ENCODE results near the gene KDM3A. TPM values are rescaled to one million over a fixed set of nuclear protein-coding genes. Genes with fewer than 3 reads are reported as not detected.
A peak's percentile ranks its signal among the peaks of the same experiment; 100 is the strongest.

The KDM3A gene
- total and polyA plus RNA-seq, 10 of the 15 experiments (the other 5 are each of a cell fraction or from before 2014, with no cell fraction given), result 3.8 to 102 (median 11.1) TPM

GRCh38 chr2:86441882-86442641 lies 891 bp downstream of the KDM3A start:
- peak; percentile 17 for ATAC-seq
- CTCF ChIA-PET, result interaction anchor here (0.6 to 4.0 kb wide), 12 partner anchors 10 to 855 kb away, joined by 3 to 15 read pairs (median 4); no protein-coding TSS in a partner anchor
- peak overlapping the region; percentile 78 for H3K4me3 ChIP-seq
- peaks cover 16% of the 10 kb centered on the region for H3K9me3 ChIP-seq (replicated peaks; ENCODE audit: control insufficient read depth, insufficient read depth, low read length)
- no TSS peak for BruUV-seq (replicated peaks)
- peaks cover 1 to 16% of the 10 kb centered on the region in 2 experiments; a peak in 3 of 4 replicates for H3K36me3 ChIP-seq (ENCODE audit: control insufficient read depth in 2 of 2, insufficient read depth in 2 of 2, low read length in 1 of 2)
- in situ Hi-C loops (cut with MboI), result loop anchor here (25.0 kb wide), 1 partner anchor 1505 kb away; no protein-coding TSS in a partner anchor
- H3K27ac ChIP-seq (ENCODE audit: control insufficient read depth, insufficient read depth), result peak overlapping the region; percentile 75
- POLR2A ChIA-PET, result interaction anchor here (0.6 to 3.5 kb wide), 13 partner anchors 9 to 256 kb away, joined by 3 to 25 read pairs (median 4); partner anchors contain the start of genes CHMP3 and IMMT
- peak overlapping the region; percentile 68 for H3K9ac ChIP-seq (ENCODE audit: control insufficient read depth, insufficient read depth, low read length)
- peak overlapping the region; percentile 42 for H2AFZ ChIP-seq (ENCODE audit: control insufficient read depth, low read depth, low read length)
- 3% methylated on average over 34 of the region's 53 CpGs for WGBS (ENCODE audit: insufficient coverage, insufficient replicate concordance, low lambda C conversion rate, missing lambda C conversion rate)
- SMC1A ChIA-PET (ENCODE audit: uncharacterized antibody, unreplicated experiment), result interaction anchor here (0.5 to 2.8 kb wide), 15 partner anchors 9 to 484 kb away, joined by 3 to 13 read pairs (median 4); partner anchors contain the start of gene IMMT
- peak; percentile 19 for DNase-seq (ENCODE audit: low read depth, low spot score)
- peak overlapping the region; percentile 58 for H3K4me2 ChIP-seq (ENCODE audit: control insufficient read depth, insufficient read depth)
- FAIRE-seq, result no peak
- no peaks in the 10 kb centered on the region for H3K27me3 ChIP-seq (replicated peaks in 1 of 2; ENCODE audit: control insufficient read depth in 2 of 2, insufficient read depth in 2 of 2, low read length in 1 of 2)
- intact Hi-C loops (cut with micrococcal nuclease; ENCODE audit: unreplicated experiment), result loop anchor here (1.0 to 10.0 kb wide), 4 partner anchors 121 to 243 kb away; partner anchors contain the start of genes CHMP3, MRPL35 and RNF103
- RAD21 ChIA-PET (ENCODE audit: unreplicated experiment), result interaction anchor here (0.6 to 2.9 kb wide), 10 partner anchors 46 to 1005 kb away, joined by 3 to 15 read pairs (median 6); no protein-coding TSS in a partner anchor
- H3K79me2 ChIP-seq (ENCODE audit: control insufficient read depth, insufficient read depth, low read length), result peaks cover 55% of the 10 kb centered on the region
- peaks cover 11% of the 10 kb centered on the region for H3K4me1 ChIP-seq (ENCODE audit: control insufficient read depth, insufficient read depth, low read length)
- H4K20me1 ChIP-seq (ENCODE audit: control insufficient read depth, insufficient read depth), result peaks cover 11% of the 10 kb centered on the region
- TF ChIP-seq IRF4 (IDR thresholded peaks at IDR 0.05; ENCODE audit: low read depth, low read length) (0 out of 2 replicates have a peak, but pooled peaks have one; percentile 4), EGR1 (IDR thresholded peaks at IDR 0.05; ENCODE audit: borderline replicate concordance in 1 of 2, low read depth in 2 of 2, low read length in 2 of 2) (peak in 1 of 2 experiments; percentile 42; a peak in 1 of 3 replicates), SMAD1 (IDR thresholded peaks at IDR 0.05; ENCODE audit: low read depth, partially characterized antibody) (no peak), MEF2B (IDR thresholded peaks at IDR 0.05; ENCODE audit: partially characterized antibody, poor library complexity, severe bottlenecking) (no peak), SMC3 (IDR thresholded peaks at IDR 0.05; ENCODE audit: borderline replicate concordance, low read length) (no peak), PAX5 (IDR thresholded peaks at IDR 0.05; ENCODE audit: borderline replicate concordance, low read depth, low read length) (0 out of 2 replicates have a peak, but pooled peaks have one; percentile 49), RAD21 (IDR thresholded peaks at IDR 0.05; ENCODE audit: insufficient read depth, low read depth, low read length) (no peak), ZBED1 (IDR thresholded peaks at IDR 0.05; ENCODE audit: borderline replicate concordance) (no peak), MTA2 (IDR thresholded peaks at IDR 0.05; ENCODE audit: low read depth) (no peak), NBN (IDR thresholded peaks at IDR 0.05) (peak; percentile 48; the same call in 1 of the 2 replicates), BACH1 (IDR thresholded peaks at IDR 0.05; ENCODE audit: borderline replicate concordance) (no peak), POLR2AphosphoS5 (IDR thresholded peaks at IDR 0.05; ENCODE audit: low read length) (peak; percentile 52), TBL1XR1 (IDR thresholded peaks at IDR 0.05; ENCODE audit: low read depth, low read length) (no peak), CHD2 (IDR thresholded peaks at IDR 0.05; ENCODE audit: borderline replicate concordance, low read depth, low read length) (no peak), NR2C1 (IDR thresholded peaks at IDR 0.05) (no peak), IKZF1 (conservative IDR thresholded peaks at IDR 0.05) (peak; percentile 13; the same call in 1 of the 2 replicates), ZBTB40 (IDR thresholded peaks at IDR 0.05; ENCODE audit: borderline replicate concordance) (peak; percentile 45; the same call in 1 of the 2 replicates), POLR2A (IDR thresholded peaks at IDR 0.05; ENCODE audit: low read depth, low read length) (peak; percentile 66), BMI1 (IDR thresholded peaks at IDR 0.05; ENCODE audit: borderline replicate concordance) (peak; percentile 79; the same call in 1 of the 2 replicates), RB1 (IDR thresholded peaks at IDR 0.05; ENCODE audit: borderline replicate concordance) (0 out of 2 replicates have a peak, but pooled peaks have one; percentile 44), LARP7 (IDR thresholded peaks at IDR 0.05) (0 out of 2 replicates have a peak, but pooled peaks have one; percentile 25), SMARCA5 (IDR thresholded peaks at IDR 0.05) (no peak)
